Measurements from ENCODE around the gene SPIN2B.
"Not testable (repeated sequence)": the region's sequence is repeated elsewhere in the genome, so short reads cannot be mapped to it uniquely, and the experiment has no call there.

SPIN2B gene

GRCh38 chrX:57132046-57132445 is 10.7 kb upstream of the SPIN2B start:
- no peaks in the 10 kb centered on the region for H3K9me3 ChIP-seq (ENCODE audit: control insufficient read depth, low read length)
- no peak overlapping the region for H3K9ac ChIP-seq (ENCODE audit: low read length)
- no peaks in the 10 kb centered on the region for H3K27me3 ChIP-seq (replicated peaks; ENCODE audit: control insufficient read depth, insufficient read depth, low read length)
- DNase-seq (ENCODE audit: low read depth): no peak
- H3K4me1 ChIP-seq (ENCODE audit: control insufficient read depth, insufficient read depth, low read length): no peaks in the 10 kb centered on the region
- H3K4me3 ChIP-seq (ENCODE audit: low read length): no peak overlapping the region
- no peaks in the 10 kb centered on the region for H3K36me3 ChIP-seq (ENCODE audit: control insufficient read depth, insufficient read depth, low read length, severe bottlenecking)

- peak overlapping the region; percentile 80 for H3K4me3 ChIP-seq (ENCODE audit: low read length)
- H3K9me3 ChIP-seq (ENCODE audit: control insufficient read depth, low read length): no peaks in the 10 kb centered on the region
- no peaks in the 10 kb centered on the region for H3K27me3 ChIP-seq (replicated peaks; ENCODE audit: control insufficient read depth, insufficient read depth, low read length)
- peak overlapping the region; percentile 84 for H3K9ac ChIP-seq (ENCODE audit: low read length)
- peaks cover 3% of the 10 kb centered on the region for H3K36me3 ChIP-seq (ENCODE audit: control insufficient read depth, insufficient read depth, low read length, severe bottlenecking)
- no peak for DNase-seq (ENCODE audit: low read depth)
- peaks cover 2% of the 10 kb centered on the region for H3K4me1 ChIP-seq (ENCODE audit: control insufficient read depth, insufficient read depth, low read length)
Observed at GRCh38 chrX:57121816-57122215, 468 bp upstream of the SPIN2B start.

GRCh38 chrX:57120619-57121161 is 658 bp downstream of the SPIN2B start:
- H3K9me3 ChIP-seq (ENCODE audit: control insufficient read depth, low read length); H3K4me1 ChIP-seq (ENCODE audit: control insufficient read depth, insufficient read depth, low read length); H3K27me3 ChIP-seq (replicated peaks; ENCODE audit: control insufficient read depth, insufficient read depth, low read length); H3K36me3 ChIP-seq (ENCODE audit: control insufficient read depth, insufficient read depth, low read length, severe bottlenecking): not testable (repeated sequence)
- peak overlapping the region; percentile 84 for H3K9ac ChIP-seq (ENCODE audit: low read length)
- peak overlapping the region; percentile 80 for H3K4me3 ChIP-seq (ENCODE audit: low read length)
- peak; percentile 7 for DNase-seq (ENCODE audit: low read depth)

GRCh38 chrX:57119416-57119815 is 1.9 kb downstream of the SPIN2B start:
- Histone ChIP-seq H3K9ac (ENCODE audit: low read length) (no peak overlapping the region), H3K36me3 (ENCODE audit: control insufficient read depth, insufficient read depth, low read length, severe bottlenecking) (peaks cover 3% of the 10 kb centered on the region), H3K4me3 (ENCODE audit: low read length) (no peak overlapping the region), H3K4me1 (ENCODE audit: control insufficient read depth, insufficient read depth, low read length) (peaks cover 2% of the 10 kb centered on the region), H3K27me3 (replicated peaks; ENCODE audit: control insufficient read depth, insufficient read depth, low read length) (no peaks in the 10 kb centered on the region), H3K9me3 (ENCODE audit: control insufficient read depth, low read length) (no peaks in the 10 kb centered on the region)
- no peak for DNase-seq (ENCODE audit: low read depth)

- not testable (repeated sequence) for H3K36me3 ChIP-seq (ENCODE audit: control insufficient read depth, insufficient read depth, low read length, severe bottlenecking); H3K27me3 ChIP-seq (replicated peaks; ENCODE audit: control insufficient read depth, insufficient read depth, low read length); DNase-seq (ENCODE audit: low read depth); H3K4me1 ChIP-seq (ENCODE audit: control insufficient read depth, insufficient read depth, low read length); H3K9me3 ChIP-seq (ENCODE audit: control insufficient read depth, low read length); H3K4me3 ChIP-seq (ENCODE audit: low read length); H3K9ac ChIP-seq (ENCODE audit: low read length)
Observed at GRCh38 chrX:57117566-57117965, 3.8 kb downstream of the SPIN2B start.

- Histone ChIP-seq H3K4me1 (ENCODE audit: control insufficient read depth, insufficient read depth, low read length) (no peaks in the 10 kb centered on the region), H3K9ac (ENCODE audit: low read length) (no peak overlapping the region), H3K36me3 (ENCODE audit: control insufficient read depth, insufficient read depth, low read length, severe bottlenecking) (peaks cover 11% of the 10 kb centered on the region), H3K27me3 (replicated peaks; ENCODE audit: control insufficient read depth, insufficient read depth, low read length) (no peaks in the 10 kb centered on the region), H3K9me3 (ENCODE audit: control insufficient read depth, low read length) (peaks cover 24% of the 10 kb centered on the region), H3K4me3 (ENCODE audit: low read length) (no peak overlapping the region)
- no peak for DNase-seq (ENCODE audit: low read depth)
Observed at GRCh38 chrX:57104921-57105398, 16.4 kb downstream of the SPIN2B start.

GRCh38 chrX:57104406-57104805 is 16.9 kb downstream of the SPIN2B start:
- Histone ChIP-seq H3K4me1 (ENCODE audit: control insufficient read depth, insufficient read depth, low read length) (no peaks in the 10 kb centered on the region), H3K9me3 (ENCODE audit: control insufficient read depth, low read length) (peaks cover 24% of the 10 kb centered on the region), H3K27me3 (replicated peaks; ENCODE audit: control insufficient read depth, insufficient read depth, low read length) (no peaks in the 10 kb centered on the region), H3K36me3 (ENCODE audit: control insufficient read depth, insufficient read depth, low read length, severe bottlenecking) (peaks cover 10% of the 10 kb centered on the region), H3K4me3 (ENCODE audit: low read length) (no peak overlapping the region), H3K9ac (ENCODE audit: low read length) (no peak overlapping the region)
- no peak for DNase-seq (ENCODE audit: low read depth)

- DNase-seq (ENCODE audit: low read depth): no peak
- Histone ChIP-seq H3K9me3 (ENCODE audit: control insufficient read depth, low read length) (peaks cover 30% of the 10 kb centered on the region), H3K4me1 (ENCODE audit: control insufficient read depth, insufficient read depth, low read length) (no peaks in the 10 kb centered on the region), H3K9ac (ENCODE audit: low read length) (no peak overlapping the region), H3K27me3 (replicated peaks; ENCODE audit: control insufficient read depth, insufficient read depth, low read length) (no peaks in the 10 kb centered on the region), H3K4me3 (ENCODE audit: low read length) (no peak overlapping the region), H3K36me3 (ENCODE audit: control insufficient read depth, insufficient read depth, low read length, severe bottlenecking) (peaks cover 3% of the 10 kb centered on the region)
Observed at GRCh38 chrX:57103489-57103888, 17.9 kb downstream of the SPIN2B start.

GRCh38 chrX:57102918-57103317 is 18.4 kb downstream of the SPIN2B start:
- peaks cover 30% of the 10 kb centered on the region for H3K9me3 ChIP-seq (ENCODE audit: control insufficient read depth, low read length)
- not testable (repeated sequence) for H3K9ac ChIP-seq (ENCODE audit: low read length); H3K4me3 ChIP-seq (ENCODE audit: low read length); DNase-seq (ENCODE audit: low read depth); H3K4me1 ChIP-seq (ENCODE audit: control insufficient read depth, insufficient read depth, low read length); H3K27me3 ChIP-seq (replicated peaks; ENCODE audit: control insufficient read depth, insufficient read depth, low read length); H3K36me3 ChIP-seq (ENCODE audit: control insufficient read depth, insufficient read depth, low read length, severe bottlenecking)

GRCh38 chrX:57083143-57083542 is 38.2 kb downstream of the SPIN2B start:
- H3K27me3 ChIP-seq (replicated peaks; ENCODE audit: control insufficient read depth, insufficient read depth, low read length): no peaks in the 10 kb centered on the region

GRCh38 chrX:57074458-57074857 is 46.9 kb downstream of the SPIN2B start:
- H3K4me1 ChIP-seq (ENCODE audit: control insufficient read depth, insufficient read depth, low read length): no peaks in the 10 kb centered on the region
- no peak overlapping the region for H3K9ac ChIP-seq (ENCODE audit: low read length)
- H3K36me3 ChIP-seq (ENCODE audit: control insufficient read depth, insufficient read depth, low read length, severe bottlenecking): no peaks in the 10 kb centered on the region
- H3K27me3 ChIP-seq (replicated peaks; ENCODE audit: control insufficient read depth, insufficient read depth, low read length): peaks cover 4% of the 10 kb centered on the region
- H3K9me3 ChIP-seq (ENCODE audit: control insufficient read depth, low read length): no peaks in the 10 kb centered on the region
- DNase-seq (ENCODE audit: low read depth): no peak
- H3K4me3 ChIP-seq (ENCODE audit: low read length): no peak overlapping the region

More at GRCh38 chrX:57083143-57083542, 38.2 kb downstream of the SPIN2B start:
- Histone ChIP-seq H3K4me3 (ENCODE audit: low read length) (no peak overlapping the region), H3K9ac (ENCODE audit: low read length) (no peak overlapping the region), H3K9me3 (ENCODE audit: control insufficient read depth, low read length) (peaks cover 25% of the 10 kb centered on the region), H3K4me1 (ENCODE audit: control insufficient read depth, insufficient read depth, low read length) (no peaks in the 10 kb centered on the region), H3K36me3 (ENCODE audit: control insufficient read depth, insufficient read depth, low read length, severe bottlenecking) (peaks cover 3% of the 10 kb centered on the region)
- DNase-seq (ENCODE audit: low read depth): no peak

Data from adipocyte (in vitro differentiated cells).